HepG2 (cell line): ENCODE data around the gene IGF2BP3. TPM values are rescaled to one million over a fixed set of nuclear protein-coding genes. Genes with fewer than 3 reads are reported as not detected.

Experiments used
- ATAC-seq: fragments of 200-7000 bp; cut with Tn5 transposase; 3 replicates; pipeline ENCODE4 v1.9.1; 2020; ENCODE audit warnings: mild to moderate bottlenecking, moderate library complexity
- BruUV-seq: library from RNA; stranded (reverse); fragments of 400-500 nt; replicated peaks from 2 replicates; lab custom pipeline; 2021; lab: Mats Ljungman, UMichigan
- CTCF ChIA-PET: fragments of 300-600 bp; formaldehyde crosslinking; extraction: SDS; loops from one replicate; lab custom pipeline; 2021; ENCODE audit warnings: low total read pairs, inconsistent platforms, low intra/inter-chr PET ratio; lab: Yijun Ruan, JAX
- POLR2A ChIA-PET: fragments of 350-600 bp; sonication (Branson Sonifier 250); formaldehyde crosslinking; loops from one replicate; lab custom pipeline; 2020; ENCODE audit warnings: antibody characterized with exemption, inconsistent platforms; lab: Yijun Ruan, JAX
- DNase-seq: peaks from one replicate; pipeline ENCODE4 v3.0.0-alpha.2; 2015; ENCODE audit warnings: low spot score
- FAIRE-seq: peaks from 3 replicates; lab custom pipeline; 2011; peaks lifted over from hg19 to GRCh38; lab: Jason Lieb, UNC
- H2AFZ ChIP-seq: one replicate; pipeline ENCODE4 v1.6.1; 2011; ENCODE audit warnings: low read length, inconsistent platforms
- H3K27ac ChIP-seq: fragments of 300-600 bp; 3 replicates; pipeline ENCODE4 v1.8.0; 2011; ENCODE audit warnings: mixed run types, mild to moderate bottlenecking, mixed read lengths, low read length, inconsistent platforms; ENCODE audit not compliant: insufficient read depth; ENCODE audit errors: extremely low read length
- H3K27me3 ChIP-seq, 2 experiments: fragments of 200-600 bp in 1 of 2; 2 replicates in 1 of 2; 3 replicates in 1 of 2; pipeline versions ENCODE4 v1.6.0 to v1.8.0; 2011; ENCODE audit warnings: low read length in 2 of 2, mild to moderate bottlenecking in 2 of 2, moderate library complexity in 2 of 2, inconsistent platforms in 1 of 2; ENCODE audit not compliant: insufficient read depth in 2 of 2, control insufficient read depth in 1 of 2
- H3K36me3 ChIP-seq, 2 experiments: fragments of 200-600 bp in 1 of 2; replicated peaks in 1 of 2; 2 replicates in 1 of 2; 3 replicates in 1 of 2; pipeline versions ENCODE4 v1.5.1 to v1.8.0; 2011; ENCODE audit warnings: low read length in 2 of 2, inconsistent platforms in 1 of 2; ENCODE audit not compliant: insufficient read depth in 2 of 2, control insufficient read depth in 1 of 2
- H3K4me1 ChIP-seq: 2 replicates; pipeline ENCODE4 v1.5.1; 2012; ENCODE audit warnings: low read length, inconsistent platforms; ENCODE audit not compliant: insufficient read depth
- H3K4me2 ChIP-seq: 2 replicates; pipeline ENCODE4 v1.6.0; 2011; ENCODE audit warnings: low read depth, low read length, inconsistent platforms
- H3K4me3 ChIP-seq, 3 experiments: fragments of 200-600 bp in 1 of 3; sonication (generic), shearing (Covaris generic) in 1 of 3; replicated peaks in 1 of 3; 2 replicates each; pipeline ENCODE4 v1.5.1; 2011 to 2016; ENCODE audit warnings: low read length in 3 of 3, inconsistent platforms in 2 of 3, low read depth in 2 of 3, mild to moderate bottlenecking in 2 of 3, control low read depth in 1 of 3, mixed read lengths in 1 of 3; ENCODE audit not compliant: insufficient read depth in 1 of 3
- H3K79me2 ChIP-seq: one replicate; pipeline ENCODE4 v1.6.1; 2011; ENCODE audit warnings: low read length, inconsistent platforms; ENCODE audit not compliant: insufficient read depth
- H3K9ac ChIP-seq: 2 replicates; pipeline ENCODE4 v1.6.0; 2011; ENCODE audit warnings: mild to moderate bottlenecking, low read depth, low read length, inconsistent platforms; ENCODE audit not compliant: insufficient read depth
- H3K9me3 ChIP-seq: 2 replicates; pipeline ENCODE4 v1.5.1; 2012; ENCODE audit warnings: mild to moderate bottlenecking, low read length
- H4K20me1 ChIP-seq: 2 replicates; pipeline ENCODE4 v1.6.0; 2011; ENCODE audit warnings: inconsistent platforms, mild to moderate bottlenecking, low read length, moderate library complexity; ENCODE audit not compliant: insufficient read depth
- CBX2 ChIP-seq, 2 experiments: fragments of 200-600 bp in 1 of 2; sonication (generic); formaldehyde crosslinking in 1 of 2; IDR thresholded peaks; 2 replicates each; pipeline versions ENCODE4 v1.7.0 to v1.8.1; 2018 to 2022; ENCODE audit warnings: low read depth in 2 of 2, low read length in 1 of 2, mild to moderate bottlenecking in 1 of 2, missing genetic modification reagents in 1 of 2
- JUND ChIP-seq: sonication (generic); formaldehyde crosslinking; IDR thresholded peaks from 2 replicates; pipeline ENCODE4 v1.8.0; 2022; ENCODE audit warnings: mild to moderate bottlenecking, missing genetic modification reagents
- MAZ ChIP-seq, 2 experiments: sonication (generic) in 1 of 2; formaldehyde crosslinking in 1 of 2; IDR thresholded peaks; 2 replicates each; pipeline versions ENCODE4 v1.5.0 to v1.6.1; 2012 to 2020; ENCODE audit warnings: low read depth in 2 of 2, mild to moderate bottlenecking in 2 of 2, borderline replicate concordance in 1 of 2, improper control_type of control experiment in 1 of 2, low read length in 1 of 2, missing genetic modification reagents in 1 of 2, moderate library complexity in 1 of 2
- MEF2D ChIP-seq: sonication (generic); formaldehyde crosslinking; IDR thresholded peaks from 2 replicates; pipeline ENCODE4 v1.5.1; 2020; ENCODE audit warnings: mild to moderate bottlenecking, missing genetic modification reagents
- MEIS1 ChIP-seq: sonication (generic); formaldehyde crosslinking; IDR thresholded peaks from 2 replicates; pipeline ENCODE4 v1.9.0; 2021; ENCODE audit warnings: mild to moderate bottlenecking, missing genetic modification reagents, moderate library complexity, borderline replicate concordance
- NR2F1 ChIP-seq, 2 experiments: fragments of 450-650 bp in 1 of 2; formaldehyde crosslinking in 1 of 2; IDR thresholded peaks; 2 replicates each; pipeline versions ENCODE4 v1.5.0 to v1.6.1; 2016 to 2020; ENCODE audit warnings: mild to moderate bottlenecking in 1 of 2, missing compliant biosample characterization in 1 of 2, missing genetic modification reagents in 1 of 2, moderate library complexity in 1 of 2
- RXRA ChIP-seq: sonication (generic); formaldehyde crosslinking; IDR thresholded peaks from 2 replicates; pipeline ENCODE4 v1.5.1; 2020; ENCODE audit warnings: missing genetic modification reagents
- SUZ12 ChIP-seq: fragments of 150-350 bp; IDR thresholded peaks from 2 replicates; pipeline ENCODE4 v1.6.1; 2014; ENCODE audit warnings: low read depth, low read length
- ZFX ChIP-seq: sonication (generic); formaldehyde crosslinking; IDR thresholded peaks from 2 replicates; pipeline ENCODE4 v1.4.0; 2020; ENCODE audit warnings: mild to moderate bottlenecking, low read depth, missing genetic modification reagents, moderate library complexity
- ZNF205 ChIP-seq: IDR thresholded peaks from 2 replicates; pipeline ENCODE4 v1.6.1; 2018; ENCODE audit warnings: missing biosample characterization, missing genetic modification reagents
- ZNF446 ChIP-seq: sonication (generic); formaldehyde crosslinking; IDR thresholded peaks from 2 replicates; pipeline ENCODE4 v1.5.0; 2020; ENCODE audit warnings: mild to moderate bottlenecking, missing genetic modification reagents
- ZNF572 ChIP-seq: sonication (generic); formaldehyde crosslinking; IDR thresholded peaks from 2 replicates; pipeline ENCODE4 v1.5.1; 2020; ENCODE audit warnings: mild to moderate bottlenecking, missing genetic modification reagents
- ZNF629 ChIP-seq: sonication (generic); formaldehyde crosslinking; conservative IDR thresholded peaks from 2 replicates; pipeline ENCODE4 v1.5.0; 2020; ENCODE audit warnings: missing genetic modification reagents
- ZNF780A ChIP-seq: sonication (generic); formaldehyde crosslinking; IDR thresholded peaks from 2 replicates; pipeline ENCODE4 v1.8.0; 2022; ENCODE audit warnings: mild to moderate bottlenecking, missing genetic modification reagents, moderate library complexity
- WGBS: methylation state at CpG from one replicate; pipeline ENCODE4 v1.1.6; 2017; ENCODE audit warnings: low lambda C conversion rate; 5-methylcytosine and 5-hydroxymethylcytosine counted together
- in situ Hi-C: cut with HindIII; loops from 2 replicates; pipeline ENCODE4 v1.10.0; 2017; ENCODE audit warnings: low pct_unique_long_range_greater_than_20kb; ENCODE audit not compliant: extremely low pct_ligation_motif_present
- intact Hi-C: fragments of 100-400 bp; cut with micrococcal nuclease; formaldehyde crosslinking; loops from one replicate; pipeline ENCODE4 v1.10.0; 2022; ENCODE audit not compliant: unreplicated experiment
- polyA plus RNA-seq, 8 experiments: library from polyadenylated mRNA; depleted of rRNA in 3 of 8; stranded (reverse) in 7 of 8; unstranded in 1 of 8; fragments of >200 nt; fragmentation: Illumina TruSeq in 4 of 8; extraction: Trizol in 4 of 8; gene quantifications; 2 replicates each; pipeline versions ENCODE4 v1.2.1 to v1.2.3, GENCODE V29; 2011 to 2016; ENCODE audit warnings: low read depth in 4 of 8, missing spikeins in 1 of 8, mixed read lengths in 1 of 8; ENCODE audit not compliant: insufficient read depth in 1 of 8
- total RNA-seq, 5 experiments: library from RNA; depleted of rRNA; stranded (reverse); fragments of >200 nt; fragmentation: Illumina TruSeq; extraction: Trizol; gene quantifications; 2 replicates each; pipeline ENCODE4 v1.2.3, GENCODE V29; 2016; ENCODE audit warnings: low read depth in 1 of 5
- TF ChIP-seq, protein P1 (sequence below): sonication (generic); formaldehyde crosslinking; IDR thresholded peaks from 2 replicates; pipeline ENCODE4 v1.5.1; 2020; ENCODE audit warnings: missing genetic modification reagents, mild to moderate bottlenecking, borderline replicate concordance
- TF ChIP-seq, protein P2 (sequence below): sonication (generic); formaldehyde crosslinking; IDR thresholded peaks from 2 replicates; pipeline ENCODE4 v1.4.0; 2020; ENCODE audit warnings: missing genetic modification reagents, mild to moderate bottlenecking, borderline replicate concordance

Gene IGF2BP3
- total and polyA plus RNA-seq, 2 of the 13 experiments (the other 11 are each of a cell fraction or from before 2014, with no cell fraction given), result 37.7 to 39.5 TPM

GRCh38 chr7:23450518-23450917 is 19.8 kb downstream of the IGF2BP3 start (continued):
- TF ChIP-seq, protein P1, sequence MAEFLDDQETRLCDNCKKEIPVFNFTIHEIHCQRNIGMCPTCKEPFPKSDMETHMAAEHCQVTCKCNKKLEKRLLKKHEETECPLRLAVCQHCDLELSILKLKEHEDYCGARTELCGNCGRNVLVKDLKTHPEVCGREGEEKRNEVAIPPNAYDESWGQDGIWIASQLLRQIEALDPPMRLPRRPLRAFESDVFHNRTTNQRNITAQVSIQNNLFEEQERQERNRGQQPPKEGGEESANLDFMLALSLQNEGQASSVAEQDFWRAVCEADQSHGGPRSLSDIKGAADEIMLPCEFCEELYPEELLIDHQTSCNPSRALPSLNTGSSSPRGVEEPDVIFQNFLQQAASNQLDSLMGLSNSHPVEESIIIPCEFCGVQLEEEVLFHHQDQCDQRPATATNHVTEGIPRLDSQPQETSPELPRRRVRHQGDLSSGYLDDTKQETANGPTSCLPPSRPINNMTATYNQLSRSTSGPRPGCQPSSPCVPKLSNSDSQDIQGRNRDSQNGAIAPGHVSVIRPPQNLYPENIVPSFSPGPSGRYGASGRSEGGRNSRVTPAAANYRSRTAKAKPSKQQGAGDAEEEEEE (CRISPR knock-in tag), result no peak
- TF ChIP-seq MAZ (IDR thresholded peaks at IDR 0.05; ENCODE audit: borderline replicate concordance, low read depth, low read length) (no peak), MAZ (CRISPR knock-in tag; IDR thresholded peaks at IDR 0.05; ENCODE audit: low read depth) (no peak)

DNA sequence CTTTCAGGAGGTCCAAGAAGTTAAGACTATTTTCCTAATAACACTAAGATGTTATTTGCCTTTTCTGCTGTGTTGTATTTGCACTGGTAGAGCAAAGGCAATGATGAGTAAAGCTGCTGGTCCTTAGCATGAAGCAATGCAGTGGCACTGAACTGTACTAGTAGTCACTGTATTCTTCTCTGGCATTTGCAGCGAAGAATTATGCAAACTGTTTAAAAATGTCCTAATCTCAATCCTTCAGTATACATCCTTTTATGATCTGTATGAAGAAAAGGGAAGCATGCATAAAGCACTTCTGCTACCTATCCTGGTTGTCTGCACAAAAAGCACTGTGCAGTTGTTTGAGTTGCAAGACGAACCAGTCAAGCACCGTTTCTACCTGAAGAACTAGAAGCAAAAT is 20.4 kb downstream of the IGF2BP3 start:
- H3K4me2 ChIP-seq, result no peak overlapping the region
- H3K79me2 ChIP-seq, result peaks cover 92% of the 10 kb centered on the region
- no peak overlapping the region for H3K9ac ChIP-seq
- no peak for DNase-seq
- WGBS, result 92% methylated on average over 3 of the region's 3 CpGs
- no peak for ATAC-seq
- H3K27me3 ChIP-seq, result no peaks in the 10 kb centered on the region
- POLR2A ChIA-PET, result interaction anchor here (0.7 kb wide), 1 partner anchor 43 kb away, joined by 3 read pairs; no protein-coding TSS in a partner anchor
- no peak overlapping the region for H2AFZ ChIP-seq
- intact Hi-C loops, result loop anchor here (2.0 kb wide), 1 partner anchor 13 kb away; no protein-coding TSS in a partner anchor
- peaks cover 15% of the 10 kb centered on the region for H3K4me1 ChIP-seq
- peaks cover 5% of the 10 kb centered on the region; the same call in 1 of the 2 replicates for H4K20me1 ChIP-seq
- TF ChIP-seq ZNF205 (CRISPR knock-in tag) (no peak), CBX2 (IDR thresholded peaks at IDR 0.05; ENCODE audit: low read depth, low read length) (no peak), CBX2 (CRISPR knock-in tag; IDR thresholded peaks at IDR 0.05; ENCODE audit: low read depth) (no peak), ZNF572 (no peak), ZNF446 (CRISPR knock-in tag) (no peak), ZNF780A (CRISPR knock-in tag) (no peak), JUND (CRISPR knock-in tag) (no peak), ZNF629 (CRISPR knock-in tag) (no peak), SUZ12 (no peak), RXRA (CRISPR knock-in tag) (no peak), NR2F1 (CRISPR knock-in tag; IDR thresholded peaks at IDR 0.05) (no peak), ZFX (no peak), MEF2D (CRISPR knock-in tag) (no peak), MEIS1 (CRISPR knock-in tag) (no peak)
- TF ChIP-seq, protein P2, sequence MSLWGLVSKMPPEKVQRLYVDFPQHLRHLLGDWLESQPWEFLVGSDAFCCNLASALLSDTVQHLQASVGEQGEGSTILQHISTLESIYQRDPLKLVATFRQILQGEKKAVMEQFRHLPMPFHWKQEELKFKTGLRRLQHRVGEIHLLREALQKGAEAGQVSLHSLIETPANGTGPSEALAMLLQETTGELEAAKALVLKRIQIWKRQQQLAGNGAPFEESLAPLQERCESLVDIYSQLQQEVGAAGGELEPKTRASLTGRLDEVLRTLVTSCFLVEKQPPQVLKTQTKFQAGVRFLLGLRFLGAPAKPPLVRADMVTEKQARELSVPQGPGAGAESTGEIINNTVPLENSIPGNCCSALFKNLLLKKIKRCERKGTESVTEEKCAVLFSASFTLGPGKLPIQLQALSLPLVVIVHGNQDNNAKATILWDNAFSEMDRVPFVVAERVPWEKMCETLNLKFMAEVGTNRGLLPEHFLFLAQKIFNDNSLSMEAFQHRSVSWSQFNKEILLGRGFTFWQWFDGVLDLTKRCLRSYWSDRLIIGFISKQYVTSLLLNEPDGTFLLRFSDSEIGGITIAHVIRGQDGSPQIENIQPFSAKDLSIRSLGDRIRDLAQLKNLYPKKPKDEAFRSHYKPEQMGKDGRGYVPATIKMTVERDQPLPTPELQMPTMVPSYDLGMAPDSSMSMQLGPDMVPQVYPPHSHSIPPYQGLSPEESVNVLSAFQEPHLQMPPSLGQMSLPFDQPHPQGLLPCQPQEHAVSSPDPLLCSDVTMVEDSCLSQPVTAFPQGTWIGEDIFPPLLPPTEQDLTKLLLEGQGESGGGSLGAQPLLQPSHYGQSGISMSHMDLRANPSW (CRISPR knock-in tag), result no peak
- TF ChIP-seq, all 625 proteins: peak for 0
- no TSS peak for BruUV-seq
- H3K36me3 ChIP-seq, result peaks cover 3 to 43% of the 10 kb centered on the region in 2 experiments
- in situ Hi-C loops, result no loop called here
- CTCF ChIA-PET, result no interaction called here
- no peak overlapping the region for H3K4me3 ChIP-seq
- H3K9me3 ChIP-seq, result no peaks in the 10 kb centered on the region
- FAIRE-seq, result no peak
- no peak overlapping the region for H3K27ac ChIP-seq
